Stomach (tissue), 4 donors: Measurements from ENCODE around the gene LZTS2.

ENCODE experiments used
- POLR2A ChIP-seq, 4 donors: fragments of 450-650 bp; IDR thresholded peaks; one replicate each; pipeline ENCODE4 v1.6.1; 2016; ENCODE audit warnings: antibody characterized with exemption in 4 of 4, control low read depth in 2 of 4, mild to moderate bottlenecking in 1 of 4, moderate library complexity in 1 of 4
- POLR2AphosphoS5 ChIP-seq, 3 donors: sonication (generic); formaldehyde crosslinking; IDR thresholded peaks; one replicate each; pipeline ENCODE4 v1.6.1; 2016; ENCODE audit warnings: antibody characterized with exemption in 3 of 3
- TF ChIP-seq, protein P1 (sequence below), 7 experiments: fragments of 450-650 bp in 4 of 7; fragments of 200-600 bp in 3 of 7; sonication (generic) in 3 of 7; IDR thresholded peaks; one replicate each; pipeline ENCODE4 v1.5.1; 2016 to 2019; ENCODE audit warnings: antibody characterized with exemption in 7 of 7, control low read depth in 2 of 7, mild to moderate bottlenecking in 1 of 7

DNA sequence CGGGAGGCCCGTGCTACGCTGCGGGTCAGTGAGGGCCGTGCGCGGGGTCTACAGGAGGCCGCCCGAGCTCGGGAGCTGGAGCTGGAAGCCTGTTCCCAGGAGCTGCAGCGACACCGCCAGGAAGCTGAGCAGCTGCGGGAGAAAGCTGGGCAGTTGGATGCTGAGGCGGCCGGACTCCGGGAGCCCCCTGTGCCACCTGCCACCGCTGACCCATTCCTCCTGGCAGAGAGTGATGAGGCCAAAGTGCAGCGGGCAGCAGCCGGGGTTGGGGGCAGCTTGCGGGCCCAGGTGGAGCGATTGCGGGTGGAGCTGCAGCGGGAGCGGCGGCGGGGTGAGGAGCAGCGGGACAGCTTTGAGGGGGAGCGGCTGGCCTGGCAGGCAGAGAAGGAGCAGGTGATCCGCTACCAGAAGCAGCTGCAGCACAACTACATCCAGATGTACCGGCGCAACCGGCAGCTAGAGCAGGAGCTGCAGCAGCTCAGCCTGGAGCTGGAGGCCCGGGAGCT lies 7.0 kb downstream of the LZTS2 start:
- TF ChIP-seq, protein P1, sequence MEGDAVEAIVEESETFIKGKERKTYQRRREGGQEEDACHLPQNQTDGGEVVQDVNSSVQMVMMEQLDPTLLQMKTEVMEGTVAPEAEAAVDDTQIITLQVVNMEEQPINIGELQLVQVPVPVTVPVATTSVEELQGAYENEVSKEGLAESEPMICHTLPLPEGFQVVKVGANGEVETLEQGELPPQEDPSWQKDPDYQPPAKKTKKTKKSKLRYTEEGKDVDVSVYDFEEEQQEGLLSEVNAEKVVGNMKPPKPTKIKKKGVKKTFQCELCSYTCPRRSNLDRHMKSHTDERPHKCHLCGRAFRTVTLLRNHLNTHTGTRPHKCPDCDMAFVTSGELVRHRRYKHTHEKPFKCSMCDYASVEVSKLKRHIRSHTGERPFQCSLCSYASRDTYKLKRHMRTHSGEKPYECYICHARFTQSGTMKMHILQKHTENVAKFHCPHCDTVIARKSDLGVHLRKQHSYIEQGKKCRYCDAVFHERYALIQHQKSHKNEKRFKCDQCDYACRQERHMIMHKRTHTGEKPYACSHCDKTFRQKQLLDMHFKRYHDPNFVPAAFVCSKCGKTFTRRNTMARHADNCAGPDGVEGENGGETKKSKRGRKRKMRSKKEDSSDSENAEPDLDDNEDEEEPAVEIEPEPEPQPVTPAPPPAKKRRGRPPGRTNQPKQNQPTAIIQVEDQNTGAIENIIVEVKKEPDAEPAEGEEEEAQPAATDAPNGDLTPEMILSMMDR (IDR thresholded peaks at IDR 0.05): no peak
- TF ChIP-seq POLR2AphosphoS5 (IDR thresholded peaks at IDR 0.05) (no peak), POLR2A (IDR thresholded peaks at IDR 0.05) (no peak)
